Esophagus muscularis mucosa (tissue), 4 donors: ENCODE measurements around the gene GALP. TPM values are rescaled to one million over a fixed set of nuclear protein-coding genes. Genes with fewer than 3 reads are reported as not detected.
"Not testable (repeated sequence)": the region's sequence is repeated elsewhere in the genome, so short reads cannot be mapped to it uniquely, and the experiment has no call there.

ENCODE experiments used
- DNase-seq: peaks from one replicate; pipeline ENCODE4 v3.0.0-alpha.2; 2017; ENCODE audit errors: extremely low spot score
- H3K27ac ChIP-seq, 4 donors: fragments of 200-600 bp; sonication (generic); replicated peaks in 1 of 4; 1 replicate in 3 of 4; 2 replicates in 1 of 4; pipeline ENCODE4 v1.5.1; 2016 to 2019; ENCODE audit warnings: mild to moderate bottlenecking in 1 of 4
- H3K27me3 ChIP-seq, 4 donors: fragments of 200-600 bp; sonication (generic); one replicate each; pipeline versions ENCODE4 v1.5.1 to v1.6.0; 2016 to 2019
- H3K36me3 ChIP-seq, 4 donors: fragments of 200-600 bp; sonication (generic); one replicate each; pipeline ENCODE4 v1.5.1; 2016 to 2019
- H3K4me1 ChIP-seq, 4 donors: fragments of 200-600 bp; sonication (generic); one replicate each; pipeline ENCODE4 v1.5.1; 2016 to 2019
- H3K4me3 ChIP-seq, 4 donors: fragments of 200-600 bp; sonication (generic); 1 replicate in 2 of 4; 2 replicates in 2 of 4; pipeline ENCODE4 v1.5.1; 2016 to 2019; ENCODE audit warnings: mild to moderate bottlenecking in 4 of 4, moderate library complexity in 1 of 4
- H3K9me3 ChIP-seq, 4 donors: fragments of 200-600 bp; sonication (generic); 1 replicate in 3 of 4; 2 replicates in 1 of 4; pipeline ENCODE4 v1.5.1; 2016 to 2019
- CTCF ChIP-seq, 3 experiments: fragments of 200-600 bp in 2 of 3; fragments of 450-650 bp in 1 of 3; sonication (generic) in 2 of 3; IDR thresholded peaks; one replicate each; pipeline ENCODE4 v1.5.1; 2017 to 2019; ENCODE audit warnings: antibody characterized with exemption in 3 of 3, mild to moderate bottlenecking in 2 of 3, moderate library complexity in 1 of 3
- EP300 ChIP-seq: sonication (generic); formaldehyde crosslinking; IDR thresholded peaks from one replicate; pipeline ENCODE4 v1.6.1; 2017; ENCODE audit warnings: antibody characterized with exemption
- POLR2A ChIP-seq: fragments of 450-650 bp; IDR thresholded peaks from one replicate; pipeline ENCODE4 v1.6.1; 2017; ENCODE audit warnings: antibody characterized with exemption, moderate library complexity, mild to moderate bottlenecking, low read depth
- POLR2AphosphoS5 ChIP-seq, 2 donors: sonication (generic); formaldehyde crosslinking; IDR thresholded peaks; one replicate each; pipeline ENCODE4 v1.6.1; 2017; ENCODE audit warnings: antibody characterized with exemption in 2 of 2
- WGBS: methylation state at CpG from one replicate; pipeline ENCODE4 v1.1.5; 2018; 5-methylcytosine and 5-hydroxymethylcytosine counted together
- intact Hi-C: fragments of 100-400 bp; cut with DNase I; formaldehyde crosslinking; loops from one replicate; pipeline ENCODE4 v1.15.1; 2023
- total RNA-seq, 4 donors: library from RNA; depleted of rRNA; stranded (reverse); fragments of >200 nt; gene quantifications; one replicate each; pipeline versions ENCODE4 v1.1.0 to v1.2.1, GENCODE V29; 2016

GALP gene
- total RNA-seq: not detected

GRCh38 chr19:56175861-56176307 lies at the start of gene GALP:
Gene GALP, plus strand, starts transcription at chr19:56176008. Its CDS starts 1,101 bp downstream, at chr19:56177109.
- H3K27ac ChIP-seq, H3K9me3 ChIP-seq, DNase-seq, H3K36me3 ChIP-seq, intact Hi-C loops, H3K4me3 ChIP-seq, H3K4me1 ChIP-seq: not testable (repeated sequence)
- H3K27me3 ChIP-seq: peaks cover 0 to 47% (median 0%) of the 10 kb centered on the region in 4 donors
- 38% methylated on average over 12 of the region's 15 CpGs for WGBS

- DNase-seq: no peak
- 87% methylated on average over 18 of the region's 19 CpGs for WGBS
- Histone ChIP-seq H3K4me3 (no peak overlapping the region), H3K9me3 (no peaks in the 10 kb centered on the region), H3K27ac (no peak overlapping the region), H3K4me1 (peaks cover 1 to 12% (median 10%) of the 10 kb centered on the region in 4 donors), H3K27me3 (no peaks in the 10 kb centered on the region), H3K36me3 (no peaks in the 10 kb centered on the region)
- TF ChIP-seq EP300: no peak
- no peak for TF ChIP-seq POLR2AphosphoS5 (IDR thresholded peaks at IDR 0.05)
- TF ChIP-seq CTCF (IDR thresholded peaks at IDR 0.05): no peak
- no peak for TF ChIP-seq POLR2A
- intact Hi-C loops: no loop called here
Measured at GRCh38 chr19:56126983-56127780, 48.6 kb upstream of the GALP start.

GRCh38 chr19:56130006-56130405 lies 45.8 kb upstream of the GALP start:
- no peak for TF ChIP-seq POLR2A
- TF ChIP-seq EP300: no peak
- no peak for DNase-seq
- no peak overlapping the region for H3K27ac ChIP-seq
- H3K4me1 ChIP-seq: peaks cover 6 to 27% (median 22%) of the 10 kb centered on the region in 4 donors
- no peak overlapping the region for H3K4me3 ChIP-seq
- H3K9me3 ChIP-seq: no peaks in the 10 kb centered on the region
- intact Hi-C loops: no loop called here
- 81% methylated on average over 7 of the region's 7 CpGs for WGBS
- no peaks in the 10 kb centered on the region for H3K36me3 ChIP-seq
- no peaks in the 10 kb centered on the region for H3K27me3 ChIP-seq

- Histone ChIP-seq H3K36me3 (no peaks in the 10 kb centered on the region), H3K9me3 (no peaks in the 10 kb centered on the region), H3K4me1 (peaks cover 6 to 34% (median 22%) of the 10 kb centered on the region in 4 donors), H3K27me3 (no peaks in the 10 kb centered on the region), H3K27ac (peak overlapping the region; percentile 68 to 83 (median 76)), H3K4me3 (no peak overlapping the region)
- intact Hi-C loops: no loop called here
- no peak for DNase-seq
- no peak for TF ChIP-seq CTCF (IDR thresholded peaks at IDR 0.05)
- no peak for TF ChIP-seq POLR2AphosphoS5 (IDR thresholded peaks at IDR 0.05)
- TF ChIP-seq EP300: no peak
- no peak for TF ChIP-seq POLR2A
- WGBS: 86% methylated on average over 8 of the region's 8 CpGs
Measured at GRCh38 chr19:56131651-56132050, 44.2 kb upstream of the GALP start.

GRCh38 chr19:56132316-56132822 lies 43.4 kb upstream of the GALP start:
- no peak for TF ChIP-seq POLR2A
- TF ChIP-seq POLR2AphosphoS5 (IDR thresholded peaks at IDR 0.05): peak in 1 of 2 donors; percentile 18
- WGBS: 29% methylated on average over 11 of the region's 14 CpGs
- Histone ChIP-seq H3K27me3 (no peaks in the 10 kb centered on the region), H3K27ac (peak overlapping the region; percentile 68 to 83 (median 76)), H3K9me3 (no peaks in the 10 kb centered on the region), H3K36me3 (no peaks in the 10 kb centered on the region), H3K4me1 (peaks cover 6 to 41% (median 23%) of the 10 kb centered on the region in 4 donors), H3K4me3 (peak overlapping the region in 3 of 4 donors; percentile 9 to 24 (median 18))
- no peak for DNase-seq
- intact Hi-C loops: no loop called here

- H3K4me3 ChIP-seq: no peak overlapping the region
- no peak for DNase-seq
- intact Hi-C loops: no loop called here
- 81% methylated on average over 14 of the region's 14 CpGs for WGBS
- peak overlapping the region in 1 of 4 donors; percentile 20 for H3K27ac ChIP-seq
- H3K36me3 ChIP-seq: no peaks in the 10 kb centered on the region
- TF ChIP-seq POLR2AphosphoS5 (IDR thresholded peaks at IDR 0.05): no peak
- TF ChIP-seq EP300: no peak
- no peak for TF ChIP-seq CTCF (IDR thresholded peaks at IDR 0.05)
- TF ChIP-seq POLR2A: no peak
- H3K27me3 ChIP-seq: no peaks in the 10 kb centered on the region
- H3K9me3 ChIP-seq: no peaks in the 10 kb centered on the region
- peaks cover 6 to 49% (median 28%) of the 10 kb centered on the region in 4 donors for H3K4me1 ChIP-seq
Measured at GRCh38 chr19:56133858-56134653, 41.8 kb upstream of the GALP start.
